K562 (cell line): Measurements from ENCODE around the gene LAG3. TPM values are rescaled to one million over a fixed set of nuclear protein-coding genes. Genes with fewer than 3 reads are reported as not detected.

Experiments
- AFF1 ChIP-seq, 2 experiments: fragments of 450-650 bp; IDR thresholded peaks; 2 replicates each; pipeline ENCODE4 v1.6.1; 2018; ENCODE audit warnings: mild to moderate bottlenecking in 2 of 2, low read depth in 1 of 2; ENCODE audit not compliant: partially characterized antibody in 2 of 2
- ARID1B ChIP-seq: fragments of 450-650 bp; IDR thresholded peaks from 2 replicates; pipeline ENCODE4 v1.6.1; 2016; ENCODE audit warnings: antibody characterized with exemption, mild to moderate bottlenecking, inconsistent platforms
- ATF2 ChIP-seq: sonication (generic); formaldehyde crosslinking; IDR thresholded peaks from 2 replicates; pipeline ENCODE4 v1.8.1; 2022; ENCODE audit warnings: missing genetic modification reagents
- CREB1 ChIP-seq, 2 experiments: sonication (generic) in 1 of 2; formaldehyde crosslinking in 1 of 2; IDR thresholded peaks; 2 replicates each; pipeline versions ENCODE4 v1.6.1 to v1.8.0; 2012 to 2022; ENCODE audit warnings: inconsistent platforms in 1 of 2, mild to moderate bottlenecking in 1 of 2, missing genetic modification reagents in 1 of 2, moderate library complexity in 1 of 2
- E2F4 ChIP-seq: sonication (generic); formaldehyde crosslinking; IDR thresholded peaks from 2 replicates; pipeline ENCODE4 v1.8.0; 2022; ENCODE audit warnings: mild to moderate bottlenecking, low read depth, missing genetic modification reagents
- FOSL1 ChIP-seq: fragments of 200-800 bp; sonication (Bioruptor generic); conservative IDR thresholded peaks from 2 replicates; pipeline ENCODE4 v1.6.1; 2016; ENCODE audit warnings: missing genetic modification characterization, missing compliant biosample characterization
- HDAC8 ChIP-seq: fragments of 450-650 bp; IDR thresholded peaks from 2 replicates; pipeline ENCODE4 v1.6.1; 2016; ENCODE audit warnings: mild to moderate bottlenecking, missing genetic modification characterization, moderate library complexity, missing compliant biosample characterization
- PKNOX1 ChIP-seq: fragments of 450-650 bp; IDR thresholded peaks from 2 replicates; pipeline ENCODE4 v1.6.1; 2016
- ZBTB2 ChIP-seq: fragments of 450-650 bp; IDR thresholded peaks from 2 replicates; pipeline ENCODE4 v1.6.1; 2016; ENCODE audit warnings: antibody characterized with exemption
- ZNF609 ChIP-seq: sonication (generic); formaldehyde crosslinking; IDR thresholded peaks from 2 replicates; pipeline ENCODE4 v1.8.1; 2023; ENCODE audit warnings: missing genetic modification reagents, mild to moderate bottlenecking, borderline replicate concordance
- polyA plus RNA-seq, 8 experiments: library from polyadenylated mRNA; depleted of rRNA in 4 of 8; stranded (reverse) in 5 of 8; unstranded in 3 of 8; fragments of >200 nt; fragmentation: Nextera tagmentation in 2 of 8; fragmentation: Illumina TruSeq in 1 of 8; extraction: Ambion mirVana in 2 of 8; extraction: Trizol in 1 of 8; gene quantifications; 2 replicates each; pipeline versions ENCODE4 v1.2.1 to v1.2.3, GENCODE V29; 2011 to 2014; ENCODE audit warnings: inconsistent platforms in 1 of 8, missing spikeins in 1 of 8
- total RNA-seq, 7 experiments: library from RNA; depleted of rRNA in 6 of 7; stranded (reverse); fragments of >200 nt in 6 of 7; fragmentation: Illumina TruSeq in 2 of 7; extraction: Trizol in 2 of 7; gene quantifications; 2 replicates each; pipeline versions ENCODE4 v1.2.1 to v1.2.3, GENCODE V29; 2011 to 2021; ENCODE audit warnings: low replicate concordance in 1 of 7

Gene LAG3
- total and polyA plus RNA-seq, 9 of the 15 experiments (the other 6 are each of a cell fraction or from before 2014, with no cell fraction given) = 0.07 to 0.66 (median 0.09) TPM; not detected in 1

GRCh38 chr12:6752921-6753771 lies 19.2 kb upstream of the LAG3 start, which contains the start of gene MLF2 (continued):
- TF ChIP-seq ZNF609 = no peak
- TF ChIP-seq FOSL1 = peak; percentile 25; the same call in 1 of the 2 replicates
- TF ChIP-seq PKNOX1 = peak; percentile 83
- TF ChIP-seq HDAC8 (tag) = no peak
- TF ChIP-seq AFF1 (IDR thresholded peaks at IDR 0.05; ENCODE audit: low read depth in 1 of 2, partially characterized antibody in 2 of 2) = no peak
- TF ChIP-seq CREB1 (IDR thresholded peaks at IDR 0.05) = peak; percentile 63
- peak; percentile 87 for TF ChIP-seq CREB1 (CRISPR knock-in tag; IDR thresholded peaks at IDR 0.05)
- TF ChIP-seq E2F4 = no peak
- TF ChIP-seq ARID1B = peak; percentile 8; the same call in 1 of the 2 replicates
- no peak for TF ChIP-seq ZBTB2
- TF ChIP-seq ATF2 (CRISPR knock-in tag) = peak; percentile 32; the same call in 1 of the 2 replicates
